GM18867 (cell line): ENCODE measurements around the gene ANKRD55.
A peak's percentile ranks its signal among the peaks of the same experiment; 100 is the strongest.
"Not testable (repeated sequence)": the region's sequence is repeated elsewhere in the genome, so short reads cannot be mapped to it uniquely, and the experiment has no call there.

Experiments used
- ATAC-seq: cut with Tn5 transposase; IDR thresholded peaks from one replicate; pipeline ENCODE4 v1.9.1; 2021; ENCODE audit warnings: mild to moderate bottlenecking, moderate library complexity; ENCODE audit not compliant: unreplicated experiment

ANKRD55 gene

DNA sequence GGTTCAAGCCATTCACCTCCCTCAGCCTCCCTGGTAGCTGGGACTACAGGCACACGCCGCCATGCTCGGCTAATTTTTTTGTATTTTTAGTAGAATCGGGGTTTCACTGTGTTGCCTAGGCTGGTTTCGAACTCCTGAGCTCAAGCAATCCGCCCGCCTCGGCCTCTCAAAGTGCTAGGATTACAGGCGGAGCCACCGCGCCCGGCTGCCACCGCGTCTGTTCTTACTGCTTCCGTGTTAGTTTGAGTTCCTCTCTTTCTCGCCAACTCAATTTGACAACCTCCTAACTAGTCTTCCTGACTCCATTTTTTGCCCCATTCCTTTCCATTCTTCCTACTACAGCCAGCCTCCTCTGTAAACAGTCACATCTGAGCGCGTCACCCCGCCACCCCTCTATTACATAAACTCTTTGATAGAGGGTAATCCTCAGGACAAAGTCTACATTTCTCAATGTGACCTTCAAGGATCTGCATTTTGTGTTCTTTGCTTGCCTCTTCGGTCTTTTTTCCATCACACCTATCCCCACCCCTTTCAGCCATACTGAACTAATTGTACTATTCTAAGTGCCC, 149.8 kb downstream of the ANKRD55 start:
- no peak for ATAC-seq

DNA sequence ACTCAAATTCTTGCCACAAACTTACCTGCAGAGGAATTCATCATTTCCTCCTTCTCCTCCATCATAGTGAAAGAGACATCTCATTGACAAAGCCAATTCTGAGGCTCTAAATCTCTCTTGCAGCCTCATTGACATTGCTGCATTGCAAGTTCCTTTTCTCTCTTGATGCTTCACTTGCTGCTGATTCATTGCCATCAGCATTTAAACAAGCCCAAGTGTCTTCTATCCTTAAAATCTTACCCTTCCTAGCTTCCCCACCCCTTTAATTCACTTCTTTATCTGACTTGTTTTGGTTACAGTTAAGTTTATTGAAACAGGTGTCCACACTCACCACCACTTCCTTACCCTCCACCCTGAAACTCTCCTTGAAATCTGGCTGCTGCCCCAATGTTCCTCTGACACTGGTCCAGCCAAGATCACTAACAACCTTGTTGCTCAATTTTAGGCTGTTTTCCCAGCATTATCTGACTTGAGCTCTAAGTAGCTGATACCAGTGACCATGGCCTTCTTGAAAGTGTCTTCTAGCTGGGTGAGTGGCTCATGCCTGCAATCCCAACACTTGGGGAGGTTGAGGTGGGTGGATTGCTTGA, 152.0 kb downstream of the ANKRD55 start:
- ATAC-seq, result peak; percentile 52

DNA sequence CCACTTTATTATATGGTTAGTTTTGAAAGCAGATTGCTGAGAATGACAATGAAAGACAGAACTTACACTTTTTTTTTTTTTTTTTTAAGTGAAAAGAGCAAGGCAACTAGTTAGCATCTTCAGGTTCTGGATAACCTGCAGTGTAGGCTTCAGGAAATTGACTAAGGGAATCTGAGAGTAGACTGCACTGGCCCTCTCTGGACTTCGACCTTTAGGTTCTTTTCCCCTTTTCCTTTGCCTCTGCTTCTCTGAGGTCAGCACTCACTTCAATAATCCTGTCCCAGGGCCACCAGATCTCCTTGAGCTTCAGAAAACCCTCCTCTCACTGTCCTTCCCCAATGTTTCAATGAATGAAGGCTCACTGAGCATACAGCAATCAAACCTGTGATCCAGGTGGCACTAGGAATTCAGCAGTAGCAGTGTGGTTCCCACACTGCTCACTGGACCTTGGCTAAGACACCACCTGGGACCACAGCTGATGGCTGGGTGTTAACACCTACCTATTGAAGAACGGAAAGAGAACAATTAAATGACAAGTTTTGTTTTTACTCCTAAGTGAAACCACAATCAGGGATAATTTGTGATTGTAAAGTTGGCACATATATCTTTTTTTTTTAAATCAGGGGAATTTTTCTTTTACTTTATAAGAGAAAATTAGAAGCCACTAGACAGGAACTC, 152.6 kb downstream of the ANKRD55 start:
- ATAC-seq, result peak; percentile 88

DNA sequence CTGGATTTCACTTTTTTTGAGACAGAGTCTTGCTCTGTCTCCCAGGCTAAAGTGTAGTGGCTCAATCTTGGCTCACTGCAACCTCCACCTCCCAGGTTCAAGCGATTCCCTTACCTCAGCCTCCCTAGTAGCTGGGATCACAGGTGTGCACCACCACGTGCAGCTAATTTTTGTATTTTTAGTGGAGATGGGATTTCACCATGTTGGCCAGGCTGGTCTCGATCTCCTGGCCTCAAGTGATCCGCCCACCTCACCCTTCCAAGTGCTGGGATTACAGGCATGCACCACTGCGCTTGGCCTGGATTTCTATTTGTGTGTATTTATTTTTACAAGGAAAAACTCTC, 154.0 kb downstream of the ANKRD55 start:
- ATAC-seq, result not testable (repeated sequence)

DNA sequence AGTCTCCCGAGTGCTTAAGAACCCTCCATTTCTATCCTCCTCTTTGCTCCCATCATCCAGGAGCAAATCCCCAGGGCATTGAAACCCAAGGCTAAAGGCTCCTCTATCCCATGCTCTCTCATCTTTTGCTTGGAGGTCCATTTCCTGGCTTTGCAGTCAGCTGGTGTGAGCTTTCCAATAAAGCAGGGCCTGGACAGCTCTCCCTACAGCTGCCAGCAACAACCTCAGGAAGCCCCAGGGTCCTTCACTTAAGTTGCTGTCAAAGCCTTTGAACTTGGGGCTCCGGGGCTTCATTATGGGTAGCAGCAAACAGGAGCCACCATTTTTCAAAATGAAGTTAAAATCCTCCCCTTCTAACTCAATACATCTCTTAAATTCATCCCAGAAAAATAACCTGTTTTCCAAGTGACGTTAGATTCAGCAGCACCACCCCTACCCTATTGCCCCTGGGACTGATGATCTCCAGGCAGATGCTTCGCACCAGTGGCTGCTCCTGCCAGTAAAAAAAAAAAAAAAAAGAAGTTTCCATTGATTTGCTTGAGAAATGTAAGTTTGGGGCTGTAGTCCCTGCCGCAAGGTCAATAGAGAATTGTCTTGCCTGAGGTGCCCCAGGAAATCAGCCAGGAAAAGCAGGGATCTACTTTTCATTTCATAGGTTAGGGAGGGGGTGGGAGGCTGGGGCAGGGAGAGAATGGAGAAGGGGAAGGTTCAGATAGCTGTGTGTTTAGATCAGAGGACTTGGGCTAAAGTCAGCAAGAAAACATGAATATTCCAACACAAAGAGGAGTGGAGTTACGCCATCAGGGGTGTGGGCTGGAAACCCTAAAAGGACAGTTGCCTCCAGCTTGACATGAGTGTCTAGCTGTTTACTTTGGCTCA, 154.6 kb downstream of the ANKRD55 start:
- ATAC-seq, result no peak

DNA sequence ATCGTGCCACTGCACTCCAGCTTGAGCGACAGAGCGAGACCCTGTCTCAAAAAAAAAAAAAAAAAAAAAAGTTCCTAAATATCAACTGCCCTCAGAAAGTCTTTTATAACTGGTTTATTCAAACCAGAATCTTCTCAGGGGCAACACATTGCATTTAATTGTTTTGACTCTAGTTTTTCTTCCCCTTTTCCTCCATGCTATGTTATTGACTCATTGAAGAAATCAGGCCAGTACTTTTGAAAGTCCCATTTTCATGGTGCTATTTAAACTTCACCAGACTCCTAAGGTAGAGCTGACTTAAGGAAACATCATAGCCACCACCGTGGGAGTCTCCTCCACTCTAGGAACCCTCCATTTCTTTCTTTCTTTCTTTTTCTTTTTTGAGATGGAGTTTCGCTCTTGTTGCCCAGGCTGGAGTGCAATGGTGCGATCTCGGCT, 155.3 kb downstream of the ANKRD55 start:
- no peak for ATAC-seq

DNA sequence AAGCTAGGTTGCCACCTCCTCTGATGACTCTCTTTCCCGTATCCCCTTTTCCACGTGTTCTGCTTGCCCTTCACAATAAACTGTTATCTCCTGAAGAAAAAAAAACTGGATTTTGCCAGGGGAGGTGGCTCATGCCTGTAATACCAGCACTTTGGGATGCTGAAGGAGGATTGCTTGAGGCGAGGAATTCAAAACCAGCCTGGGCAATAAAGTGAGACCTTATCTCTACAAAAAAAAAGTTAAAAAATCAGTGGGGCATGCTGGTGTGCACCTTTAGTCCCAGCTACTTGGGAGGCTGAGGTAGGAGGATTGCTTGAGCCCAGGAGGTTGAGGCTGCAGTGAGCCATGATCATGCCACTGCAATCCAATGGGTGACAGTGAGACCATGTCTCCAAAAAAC, 156.6 kb downstream of the ANKRD55 start:
- ATAC-seq, result no peak

DNA sequence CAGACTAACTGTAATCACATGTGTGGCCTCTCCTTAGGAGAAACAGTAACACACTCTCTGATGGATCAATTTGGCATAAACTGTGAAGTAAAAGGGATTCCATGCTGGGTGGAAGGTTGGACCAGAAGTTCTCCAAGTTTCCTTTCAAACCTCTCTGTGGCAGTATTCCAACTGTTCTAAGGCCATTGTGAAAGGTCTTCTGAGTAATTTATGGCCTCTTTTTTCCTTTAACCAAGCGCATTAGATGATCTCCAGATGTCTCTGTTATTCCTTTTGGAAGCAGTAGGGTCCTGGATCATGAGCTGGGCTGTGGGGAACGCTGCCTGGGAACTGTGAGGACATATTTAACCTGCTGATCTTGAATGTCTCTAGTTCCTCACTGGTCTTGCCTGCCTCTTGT, 157.8 kb downstream of the ANKRD55 start:
- no peak for ATAC-seq

DNA sequence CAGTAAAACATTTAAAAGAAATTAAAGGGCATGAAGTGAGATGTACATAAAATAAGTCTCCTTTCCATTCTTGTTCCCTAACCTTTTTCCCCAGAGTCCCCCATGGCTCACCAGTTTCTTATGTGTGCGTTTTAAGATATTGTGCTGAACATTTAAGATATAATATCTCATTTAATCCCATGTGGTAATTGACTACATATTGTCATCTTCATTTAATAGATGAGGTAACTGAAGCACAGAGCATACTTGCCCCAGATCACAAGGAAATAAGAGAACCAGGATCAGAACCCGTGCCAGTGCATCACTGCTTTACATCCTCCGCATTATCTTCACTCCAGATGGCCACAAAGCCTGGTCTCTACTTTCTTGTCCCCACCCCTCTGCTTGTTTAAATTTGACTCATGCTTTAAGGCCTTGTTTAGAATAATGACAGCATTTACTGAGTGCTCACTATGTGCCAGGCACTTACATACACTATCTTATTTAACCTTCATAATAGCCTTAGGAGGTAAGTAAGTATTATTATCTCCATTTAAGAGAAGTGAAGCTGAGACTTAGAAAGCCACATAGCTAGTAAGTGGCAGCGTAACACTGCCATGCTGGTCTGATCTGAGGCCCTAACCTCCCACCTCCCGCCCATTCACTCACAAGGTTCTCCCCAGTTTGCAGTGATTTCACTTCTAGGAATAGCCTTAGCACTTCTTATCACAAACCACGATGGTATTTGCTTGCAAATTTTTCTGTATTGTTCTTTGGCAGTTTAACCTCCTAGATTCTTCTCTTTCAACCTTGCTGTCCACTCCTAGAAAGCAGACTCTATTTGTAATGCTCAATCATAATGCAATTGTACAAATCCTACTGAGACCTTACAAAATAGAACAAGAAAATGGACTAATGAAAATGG, 160.0 kb downstream of the ANKRD55 start:
- ATAC-seq, result no peak

DNA sequence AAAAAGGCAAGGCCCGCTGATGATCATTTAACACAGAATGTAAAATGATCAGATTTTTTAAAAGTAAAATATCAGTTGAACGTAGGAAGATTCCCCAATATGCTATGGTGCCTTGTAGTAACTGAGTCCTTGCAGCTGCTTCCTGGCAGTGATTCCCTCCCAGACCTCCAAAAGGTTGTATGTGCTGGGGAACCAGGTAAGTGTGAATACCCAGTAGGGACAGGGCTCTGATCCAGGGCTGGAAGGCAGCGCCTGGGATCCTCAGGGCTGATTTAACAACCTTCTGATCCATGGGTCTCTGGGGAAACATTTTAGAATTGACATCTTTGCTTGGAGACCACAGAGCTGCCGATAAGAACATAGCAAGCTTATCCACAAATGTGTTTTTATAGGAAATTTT, 161.7 kb downstream of the ANKRD55 start:
- no peak for ATAC-seq

DNA sequence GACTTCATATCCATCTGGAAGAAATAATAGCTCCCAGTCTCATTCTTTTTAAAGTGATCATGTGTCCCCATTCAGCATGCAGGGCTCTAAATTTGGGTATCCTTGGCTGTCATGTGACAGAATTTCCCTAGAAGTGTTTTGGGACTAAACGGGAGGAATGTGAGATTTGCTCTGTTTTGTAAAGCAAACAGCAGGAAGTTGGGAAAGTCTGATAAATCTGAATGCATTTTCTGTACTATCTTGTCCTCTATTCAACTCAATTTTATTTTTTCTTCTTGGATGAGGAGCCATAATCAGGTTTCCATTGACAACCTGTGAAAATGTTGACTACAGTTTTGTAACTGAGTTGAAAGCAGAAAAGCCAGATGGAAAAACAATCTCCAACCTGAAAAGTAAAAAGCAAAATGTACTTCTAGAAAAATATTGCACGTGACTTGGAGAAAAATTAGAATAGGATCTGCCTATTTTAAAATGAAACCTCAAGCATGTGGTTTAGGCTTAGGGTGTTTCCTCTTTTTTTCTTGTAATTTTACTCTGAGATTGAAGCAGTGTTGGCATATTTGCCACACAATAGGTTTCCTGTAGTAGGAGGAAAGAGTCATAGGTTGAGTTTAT, 162.2 kb downstream of the ANKRD55 start:
- ATAC-seq, result no peak

DNA sequence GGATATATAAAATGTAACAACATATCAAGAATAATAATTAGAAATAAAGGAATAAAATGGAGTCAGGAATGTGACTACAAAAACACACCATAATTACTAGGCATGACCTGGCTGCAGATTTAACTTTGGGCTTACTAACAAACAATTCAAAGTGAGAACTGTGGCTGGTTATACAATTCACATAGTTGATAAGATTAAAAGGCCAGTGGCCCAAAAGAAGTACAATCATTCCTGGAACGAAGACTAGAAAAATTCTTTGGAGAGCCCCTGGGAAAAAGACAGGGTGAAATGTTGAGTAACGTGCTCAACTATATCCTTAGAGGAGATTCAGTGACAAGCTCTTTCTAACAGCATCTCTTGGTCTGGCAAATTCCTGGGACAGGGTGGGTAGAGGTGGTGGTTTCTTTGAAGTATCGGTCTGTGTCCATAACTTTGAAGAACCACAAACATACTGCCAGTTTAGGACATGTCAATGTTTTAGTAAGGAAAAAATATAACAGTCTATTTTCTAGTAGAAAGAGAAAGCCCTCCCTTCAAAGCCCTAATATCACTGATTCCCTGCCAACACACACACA, 163.4 kb downstream of the ANKRD55 start:
- ATAC-seq, result no peak

DNA sequence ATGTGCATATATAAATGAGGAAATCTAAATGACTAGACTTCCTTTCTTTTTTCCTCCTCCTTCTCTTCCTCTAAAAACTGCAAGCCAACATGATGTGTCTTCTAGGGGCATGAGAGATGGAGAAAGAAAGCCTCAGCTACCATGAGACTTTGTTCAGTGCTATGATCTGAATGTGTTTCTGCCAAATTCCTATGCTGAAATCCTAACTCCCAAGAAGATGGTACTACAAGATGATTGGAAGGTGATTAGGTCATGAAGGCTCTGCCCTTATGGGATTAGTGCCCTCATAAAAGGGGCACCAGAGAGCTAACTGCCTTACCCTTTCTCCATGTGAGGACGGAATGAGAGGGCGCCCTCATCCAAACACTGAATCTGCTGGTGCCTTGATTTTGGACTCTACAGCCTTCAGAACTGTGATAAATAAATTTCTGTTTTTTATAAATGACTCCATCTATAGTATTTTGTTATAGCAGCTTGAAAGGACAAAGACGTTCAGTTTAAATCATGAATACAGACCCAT, 166.1 kb downstream of the ANKRD55 start:
- no peak for ATAC-seq

DNA sequence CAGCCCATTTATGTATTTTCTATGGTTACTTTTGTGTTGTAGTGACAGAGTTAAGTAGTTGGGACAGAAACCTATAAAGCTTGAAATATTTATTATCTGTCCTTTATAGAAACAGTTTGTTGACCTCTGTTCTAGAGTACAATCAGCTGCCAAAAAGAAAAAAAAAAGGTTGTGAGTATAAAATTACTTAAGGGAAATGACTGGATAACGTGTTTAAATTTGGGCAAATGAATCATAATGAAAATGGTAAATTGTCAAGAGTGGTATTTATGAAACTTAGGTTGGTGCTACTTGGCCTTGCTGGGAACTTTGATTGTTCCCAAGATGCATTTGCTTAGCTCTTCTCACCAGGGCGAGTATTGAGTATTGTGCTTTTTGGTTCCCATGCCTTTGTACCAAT, 168.1 kb downstream of the ANKRD55 start:
- ATAC-seq, result peak; percentile 41

DNA sequence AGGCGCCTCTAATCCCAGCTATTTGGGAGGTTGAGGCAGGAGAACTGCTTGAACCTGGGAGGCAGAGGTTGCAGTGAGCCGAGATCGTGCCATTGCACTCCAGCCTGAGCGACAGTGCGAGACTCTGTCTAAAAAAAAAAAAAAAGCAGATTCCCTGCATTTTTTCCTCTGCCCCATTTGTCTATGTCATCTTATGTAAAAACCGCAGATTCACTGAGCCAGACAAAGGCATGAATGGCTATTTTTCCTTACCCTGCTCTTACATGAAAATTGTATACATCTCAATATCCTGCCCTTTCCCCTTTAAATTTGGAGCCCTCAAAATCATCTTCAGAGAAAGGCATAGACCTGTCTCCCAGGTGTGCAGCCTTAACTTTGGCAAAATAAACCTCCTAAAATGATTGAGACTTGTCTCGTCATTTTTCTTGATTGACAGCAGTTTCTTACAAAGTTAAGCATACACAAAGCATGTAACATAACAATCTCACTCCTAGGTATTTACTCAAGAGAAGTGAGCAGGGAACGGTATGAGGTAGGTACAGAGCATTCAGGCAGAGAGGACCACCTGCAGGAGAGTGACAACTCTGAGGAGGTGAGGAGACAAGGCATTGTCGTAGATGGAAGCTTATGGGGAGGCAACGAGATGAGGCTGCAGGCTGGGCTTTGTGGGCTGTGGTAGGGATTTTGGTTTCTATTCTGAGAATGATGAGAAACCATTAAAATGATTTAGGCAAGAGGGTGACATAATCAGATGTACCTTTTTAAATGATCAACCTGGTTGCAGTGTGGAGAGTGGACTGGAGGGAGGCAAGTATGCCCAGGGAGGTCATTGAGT, 172.6 kb downstream of the ANKRD55 start:
- no peak for ATAC-seq

DNA sequence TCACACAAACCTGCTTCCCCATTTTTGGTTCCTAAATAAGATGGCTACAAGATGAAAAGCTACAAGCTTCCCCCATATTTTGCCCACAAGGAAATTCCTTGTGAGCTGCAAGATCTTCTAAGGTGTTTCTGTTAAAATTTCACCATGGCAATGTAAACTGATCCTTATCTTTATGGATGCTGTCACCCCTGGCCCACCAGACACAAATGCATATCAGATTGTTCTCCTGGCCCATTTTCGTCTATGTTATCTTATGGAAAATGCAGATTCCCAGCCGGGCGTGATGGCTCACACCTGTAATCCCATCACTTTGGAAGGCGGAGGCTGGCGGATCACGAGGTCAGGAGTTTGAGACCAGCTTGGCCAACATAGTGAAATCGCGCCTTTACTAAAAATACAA, 173.3 kb downstream of the ANKRD55 start:
- ATAC-seq, result no peak

DNA sequence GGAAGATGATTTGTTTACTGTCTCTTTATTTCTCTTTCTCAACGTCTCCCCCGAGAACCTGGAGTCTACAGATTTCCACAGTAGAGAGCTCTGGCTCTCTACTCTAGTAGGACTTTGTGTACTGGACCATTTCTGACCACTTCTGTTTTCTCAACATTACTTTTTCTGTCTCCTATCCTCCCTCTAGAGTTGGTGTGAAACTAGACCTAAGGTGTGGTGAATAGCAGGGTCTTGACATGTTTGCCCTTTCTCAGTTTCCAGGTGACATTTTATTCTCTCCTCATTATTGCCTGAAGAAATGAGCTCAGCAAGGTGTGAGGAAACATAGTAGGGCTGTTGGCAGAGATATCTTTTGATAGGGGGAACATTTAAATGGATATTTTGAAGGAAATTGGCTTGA, 176.3 kb downstream of the ANKRD55 start:
- ATAC-seq, result peak; percentile 88

DNA sequence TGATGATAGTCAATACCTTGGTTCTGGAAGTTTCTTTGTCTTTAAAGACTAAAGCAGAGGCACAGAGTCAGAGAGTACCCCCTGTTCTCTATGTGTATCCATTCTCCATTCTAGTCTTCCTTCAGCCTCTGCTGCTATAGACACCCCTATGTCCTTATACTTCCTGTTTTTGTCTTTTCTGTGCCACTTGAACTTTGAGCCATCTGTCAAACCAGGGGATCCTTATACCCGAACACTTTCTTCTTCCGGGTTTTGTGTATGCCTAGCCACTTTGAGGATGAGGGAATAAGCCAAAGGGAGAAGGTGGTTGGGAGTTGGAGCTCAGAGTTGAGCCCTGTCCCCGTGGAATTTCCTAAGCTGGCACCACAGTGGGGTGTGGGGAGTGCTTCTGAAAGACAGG, 177.3 kb downstream of the ANKRD55 start:
- no peak for ATAC-seq

DNA sequence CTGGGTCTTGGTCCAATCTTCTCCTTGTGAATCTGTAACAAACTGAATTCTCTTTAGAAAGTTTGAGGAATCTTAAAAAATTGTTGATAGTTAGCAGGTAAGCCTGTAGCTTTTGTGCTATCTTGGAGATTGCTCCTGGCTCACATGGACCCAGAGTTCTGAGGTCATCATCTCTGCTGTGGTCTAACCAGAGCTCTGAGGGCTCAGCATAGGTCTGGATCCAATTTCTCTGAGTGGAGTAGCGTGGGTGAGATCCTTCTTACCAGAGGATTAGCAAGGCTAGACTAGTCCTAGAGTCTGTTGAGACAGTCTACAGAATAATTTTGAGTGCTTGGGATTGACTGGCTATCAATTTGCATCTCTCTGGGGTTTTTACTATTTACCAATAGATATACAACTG, 177.8 kb downstream of the ANKRD55 start:
- no peak for ATAC-seq
